Limb (tissue), 2 donors: Measurements from ENCODE around the gene RNF34.
"Not testable (repeated sequence)": the region's sequence is repeated elsewhere in the genome, so short reads cannot be mapped to it uniquely, and the experiment has no call there.

Source experiments
- DNase-seq, 2 donors: peaks; one replicate each; pipeline ENCODE4 v3.0.0-alpha.2; 2016; ENCODE audit errors: extremely low spot score in 2 of 2

RNF34 gene

GRCh38 chr12:121399391-121400331 is at the start of gene RNF34:
Gene RNF34, plus strand, starts transcription at chr12:121400118. Its CDS starts 95 bp downstream, at chr12:121400213.
- peak; percentile 98 for DNase-seq

GRCh38 chr12:121351820-121352681 is 47.9 kb upstream of the RNF34 start, which contains the start of gene ANAPC5:
Gene ANAPC5, minus strand, starts transcription at chr12:121352411. Its CDS starts 71 bp downstream, at chr12:121352340.
- DNase-seq, result peak; percentile 93 to 98

GRCh38 chr12:121352682-121353018 is 47.3 kb upstream of the RNF34 start:
- no peak for DNase-seq

GRCh38 chr12:121355818-121356217 is 44.1 kb upstream of the RNF34 start:
- no peak for DNase-seq

GRCh38 chr12:121356657-121357056 is 43.3 kb upstream of the RNF34 start:
- DNase-seq, result no peak

- no peak for DNase-seq
Measured at GRCh38 chr12:121357331-121357730, 42.6 kb upstream of the RNF34 start.

GRCh38 chr12:121358073-121358472 is 41.8 kb upstream of the RNF34 start:
- DNase-seq, result no peak

GRCh38 chr12:121364683-121365121 is 35.2 kb upstream of the RNF34 start:
- no peak for DNase-seq

- DNase-seq, result no peak
Measured at GRCh38 chr12:121365416-121366062, 34.4 kb upstream of the RNF34 start.

GRCh38 chr12:121366063-121366459 is 33.9 kb upstream of the RNF34 start:
- no peak for DNase-seq

GRCh38 chr12:121371404-121371803 is 28.5 kb upstream of the RNF34 start:
- no peak for DNase-seq

- no peak for DNase-seq
Measured at GRCh38 chr12:121373755-121374154, 26.2 kb upstream of the RNF34 start.

GRCh38 chr12:121374336-121374735 is 25.6 kb upstream of the RNF34 start:
- not testable (repeated sequence) for DNase-seq

- DNase-seq, result not testable (repeated sequence)
Measured at GRCh38 chr12:121374945-121375584, 24.9 kb upstream of the RNF34 start.

- DNase-seq, result no peak
Measured at GRCh38 chr12:121376754-121377697, 22.9 kb upstream of the RNF34 start.

- no peak for DNase-seq
Measured at GRCh38 chr12:121378736-121379135, 21.2 kb upstream of the RNF34 start.

- no peak for DNase-seq
Measured at GRCh38 chr12:121379945-121380344, 20.0 kb upstream of the RNF34 start.

- DNase-seq, result no peak
Measured at GRCh38 chr12:121383601-121384021, 16.3 kb upstream of the RNF34 start.

- not testable (repeated sequence) for DNase-seq
Measured at GRCh38 chr12:121384891-121385290, 15.0 kb upstream of the RNF34 start.

GRCh38 chr12:121388421-121388981 is 11.4 kb upstream of the RNF34 start:
- no peak for DNase-seq
